Neutrophil (primary cell): ENCODE results near the gene TEAD3.

ENCODE experiments used
- H3K27ac ChIP-seq: fragments of 200-600 bp; sonication (generic); 2 replicates; pipeline ENCODE4 v1.5.1; 2016; ENCODE audit warnings: mild to moderate bottlenecking, moderate library complexity
- H3K27me3 ChIP-seq: fragments of 200-600 bp; sonication (generic); 2 replicates; pipeline ENCODE4 v1.6.0; 2016; ENCODE audit warnings: mild to moderate bottlenecking
- H3K36me3 ChIP-seq: fragments of 200-600 bp; sonication (generic); 2 replicates; pipeline ENCODE4 v1.5.1; 2017
- H3K4me1 ChIP-seq, 2 experiments: fragments of 200-600 bp in 1 of 2; sonication (generic) in 1 of 2; 1 replicate in 1 of 2; 2 replicates in 1 of 2; pipeline versions ENCODE4 v1.5.1 to v1.6.1; 2013 to 2016; ENCODE audit warnings: low read depth in 1 of 2, low read length in 1 of 2, mild to moderate bottlenecking in 1 of 2, moderate library complexity in 1 of 2; ENCODE audit not compliant: control insufficient read depth in 1 of 2, insufficient read depth in 1 of 2
- H3K4me3 ChIP-seq, 2 experiments: fragments of 200-600 bp in 1 of 2; sonication (generic) in 1 of 2; 1 replicate in 1 of 2; 2 replicates in 1 of 2; pipeline ENCODE4 v1.5.1; 2013 to 2016; ENCODE audit warnings: low read depth in 1 of 2, low read length in 1 of 2, mild to moderate bottlenecking in 1 of 2, moderate library complexity in 1 of 2
- H3K9me3 ChIP-seq: fragments of 200-600 bp; sonication (generic); 2 replicates; pipeline ENCODE4 v1.5.1; 2016
- CTCF ChIP-seq: fragments of 200-600 bp; sonication (generic); IDR thresholded peaks from 2 replicates; pipeline ENCODE4 v1.5.1; 2016; ENCODE audit warnings: antibody characterized with exemption

The TEAD3 gene

GRCh38 chr6:35501784-35502183, 4.9 kb upstream of the TEAD3 start:
- Histone ChIP-seq H3K4me3 (no peak overlapping the region), H3K4me1 (peaks cover 11 to 12% of the 10 kb centered on the region in 2 experiments), H3K27ac (no peak overlapping the region), H3K36me3 (no peaks in the 10 kb centered on the region), H3K27me3 (peaks cover 100% of the 10 kb centered on the region), H3K9me3 (no peaks in the 10 kb centered on the region)
- TF ChIP-seq CTCF = no peak

GRCh38 chr6:35500782-35501181, 3.9 kb upstream of the TEAD3 start:
- TF ChIP-seq CTCF = no peak

GRCh38 chr6:35499372-35499771, 2.5 kb upstream of the TEAD3 start:
- Histone ChIP-seq H3K27me3 (peaks cover 100% of the 10 kb centered on the region), H3K4me3 (no peak overlapping the region), H3K27ac (no peak overlapping the region), H3K36me3 (no peaks in the 10 kb centered on the region), H3K9me3 (no peaks in the 10 kb centered on the region), H3K4me1 (peaks cover 19 to 21% of the 10 kb centered on the region in 2 experiments)
- no peak for TF ChIP-seq CTCF

More at GRCh38 chr6:35500782-35501181, 3.9 kb upstream of the TEAD3 start:
- Histone ChIP-seq H3K36me3 (no peaks in the 10 kb centered on the region), H3K27ac (no peak overlapping the region), H3K4me1 (peaks cover 12 to 18% of the 10 kb centered on the region in 2 experiments), H3K27me3 (peaks cover 100% of the 10 kb centered on the region), H3K9me3 (no peaks in the 10 kb centered on the region), H3K4me3 (no peak overlapping the region)

GRCh38 chr6:35498422-35499067, 1.7 kb upstream of the TEAD3 start:
- Histone ChIP-seq H3K27ac (no peak overlapping the region), H3K9me3 (no peaks in the 10 kb centered on the region), H3K4me3 (peak overlapping the region; percentile 73 to 78), H3K4me1 (peaks cover 25 to 29% of the 10 kb centered on the region in 2 experiments), H3K27me3 (peaks cover 100% of the 10 kb centered on the region), H3K36me3 (no peaks in the 10 kb centered on the region)
- no peak for TF ChIP-seq CTCF

GRCh38 chr6:35497571-35498421, 917 bp upstream of the TEAD3 start:
- Histone ChIP-seq H3K9me3 (no peaks in the 10 kb centered on the region), H3K36me3 (no peaks in the 10 kb centered on the region), H3K4me1 (peaks cover 32 to 37% of the 10 kb centered on the region in 2 experiments), H3K27me3 (peaks cover 100% of the 10 kb centered on the region), H3K27ac (no peak overlapping the region), H3K4me3 (peak overlapping the region; percentile 73 to 78)
- no peak for TF ChIP-seq CTCF
